NB4 (cell line): ENCODE results near the gene MED1.

Experiments used
- DNase-seq: peaks from one replicate; pipeline ENCODE4 v3.0.0; 2010; ENCODE audit warnings: low read depth
- H3K4me3 ChIP-seq: one replicate; pipeline ENCODE4 v1.5.1; 2011; ENCODE audit warnings: mild to moderate bottlenecking, low read depth, low read length, moderate library complexity
- MYC ChIP-seq: IDR thresholded peaks from 2 replicates; pipeline ENCODE4 v1.6.1; 2011; ENCODE audit warnings: low read depth, low read length
- POLR2A ChIP-seq: IDR thresholded peaks from 2 replicates; pipeline ENCODE4 v1.6.1; 2011; ENCODE audit warnings: mild to moderate bottlenecking; ENCODE audit not compliant: insufficient read length; ENCODE audit errors: extremely low read depth
- TF ChIP-seq, protein P1 (sequence below): IDR thresholded peaks from one replicate; pipeline ENCODE4 v1.5.1; 2012; ENCODE audit warnings: low read depth, low read length
- TF ChIP-seq, protein P2 (sequence below): IDR thresholded peaks from 2 replicates; pipeline ENCODE4 v1.6.1; 2011; ENCODE audit warnings: low read depth, low read length

The MED1 gene

GRCh38 chr17:39404542-39405378 lies 46.3 kb downstream of the MED1 start:
- TF ChIP-seq, protein P1, sequence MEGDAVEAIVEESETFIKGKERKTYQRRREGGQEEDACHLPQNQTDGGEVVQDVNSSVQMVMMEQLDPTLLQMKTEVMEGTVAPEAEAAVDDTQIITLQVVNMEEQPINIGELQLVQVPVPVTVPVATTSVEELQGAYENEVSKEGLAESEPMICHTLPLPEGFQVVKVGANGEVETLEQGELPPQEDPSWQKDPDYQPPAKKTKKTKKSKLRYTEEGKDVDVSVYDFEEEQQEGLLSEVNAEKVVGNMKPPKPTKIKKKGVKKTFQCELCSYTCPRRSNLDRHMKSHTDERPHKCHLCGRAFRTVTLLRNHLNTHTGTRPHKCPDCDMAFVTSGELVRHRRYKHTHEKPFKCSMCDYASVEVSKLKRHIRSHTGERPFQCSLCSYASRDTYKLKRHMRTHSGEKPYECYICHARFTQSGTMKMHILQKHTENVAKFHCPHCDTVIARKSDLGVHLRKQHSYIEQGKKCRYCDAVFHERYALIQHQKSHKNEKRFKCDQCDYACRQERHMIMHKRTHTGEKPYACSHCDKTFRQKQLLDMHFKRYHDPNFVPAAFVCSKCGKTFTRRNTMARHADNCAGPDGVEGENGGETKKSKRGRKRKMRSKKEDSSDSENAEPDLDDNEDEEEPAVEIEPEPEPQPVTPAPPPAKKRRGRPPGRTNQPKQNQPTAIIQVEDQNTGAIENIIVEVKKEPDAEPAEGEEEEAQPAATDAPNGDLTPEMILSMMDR, result no peak
- TF ChIP-seq MYC, result no peak
- no peak for TF ChIP-seq POLR2A
- TF ChIP-seq, protein P2, sequence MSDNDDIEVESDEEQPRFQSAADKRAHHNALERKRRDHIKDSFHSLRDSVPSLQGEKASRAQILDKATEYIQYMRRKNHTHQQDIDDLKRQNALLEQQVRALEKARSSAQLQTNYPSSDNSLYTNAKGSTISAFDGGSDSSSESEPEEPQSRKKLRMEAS, result no peak
- DNase-seq, result peak; percentile 74
- H3K4me3 ChIP-seq, result no peak overlapping the region

DNA sequence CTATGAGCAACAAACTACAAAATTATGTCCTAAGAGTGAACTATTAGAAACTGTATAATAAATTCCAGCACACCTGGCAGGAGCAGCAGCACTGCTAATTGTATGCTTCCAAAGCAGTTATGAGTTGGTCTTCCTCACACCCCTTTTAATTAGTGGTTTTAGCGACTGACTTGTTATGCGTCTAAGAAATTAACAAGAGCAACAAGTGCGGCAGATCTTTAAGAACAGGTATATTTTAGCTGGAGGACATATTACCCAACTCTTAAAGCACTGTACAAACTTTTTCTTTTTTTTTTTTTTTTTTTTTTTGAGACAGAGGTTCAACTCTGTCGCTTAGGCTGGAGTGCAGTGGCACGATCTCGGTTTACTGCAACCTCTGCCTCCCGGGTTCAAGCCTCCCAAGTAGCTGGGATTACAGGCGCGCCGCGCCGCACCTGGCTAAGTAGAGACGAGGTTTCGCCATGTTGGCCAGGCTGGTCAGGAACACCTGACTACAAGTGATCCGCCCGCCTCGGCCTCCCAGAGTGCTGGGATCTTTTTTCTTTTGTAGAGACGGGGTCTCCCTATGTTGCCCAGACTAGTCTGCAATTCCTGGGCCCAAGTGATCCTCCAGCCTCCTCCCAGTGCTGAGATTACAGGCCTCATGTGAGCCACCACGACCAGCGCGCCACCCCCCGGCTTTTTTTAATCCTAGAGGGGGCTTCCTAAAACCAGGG lies 48.0 kb downstream of the MED1 start:
- TF ChIP-seq MYC (no peak), POLR2A (no peak)
- TF ChIP-seq, protein P2, result no peak
- TF ChIP-seq, protein P1, result no peak
- no peak for DNase-seq
- H3K4me3 ChIP-seq, result peak overlapping the region; percentile 9

GRCh38 chr17:39402244-39402889 lies 48.7 kb downstream of the MED1 start:
- TF ChIP-seq MYC (no peak), POLR2A (peak; percentile 24)
- TF ChIP-seq, protein P1, result no peak
- TF ChIP-seq, protein P2, result peak; percentile 96
- DNase-seq, result peak; percentile 98
- H3K4me3 ChIP-seq, result peak overlapping the region; percentile 72

- peak within 1 kb of the TSS; percentile 78 for H3K4me3 ChIP-seq
- DNase-seq, result peak; percentile 93
- peak; percentile 10; the same call in 1 of the 2 replicates for TF ChIP-seq MYC
- TF ChIP-seq, protein P1, result no peak
- peak; percentile 58 for TF ChIP-seq POLR2A
- TF ChIP-seq, protein P2, result peak; percentile 40; the same call in 1 of the 2 replicates
These were observed 49.4 kb downstream of the MED1 start, which contains the start of gene FBXL20 for GRCh38 chr17:39401412-39402243. TSS of gene FBXL20 (minus strand) at chr17:39401626. CDS start at chr17:39401402, 224 bp downstream.

GRCh38 chr17:39400547-39401411 lies 50.3 kb downstream of the MED1 start:
- peak overlapping the region; percentile 78 for H3K4me3 ChIP-seq
- TF ChIP-seq MYC (no peak), POLR2A (no peak)
- TF ChIP-seq, protein P1, result no peak
- TF ChIP-seq, protein P2, result no peak
- peak; percentile 30 for DNase-seq
